GM21619 (cell line): ENCODE measurements around the gene POC1B.
"Not testable (repeated sequence)": the region's sequence is repeated elsewhere in the genome, so short reads cannot be mapped to it uniquely, and the experiment has no call there.

Source experiments
- ATAC-seq: cut with Tn5 transposase; IDR thresholded peaks from one replicate; pipeline ENCODE4 v1.9.1; 2021; ENCODE audit not compliant: unreplicated experiment

The POC1B gene

GRCh38 chr12:89468017-89468416, 57.8 kb downstream of the POC1B start:
- no peak for ATAC-seq

GRCh38 chr12:89464974-89465592, 60.8 kb downstream of the POC1B start:
- no peak for ATAC-seq

- ATAC-seq: peak; percentile 96
Measured at GRCh38 chr12:89461649-89462612, 63.9 kb downstream of the POC1B start.

GRCh38 chr12:89461190-89461589, 64.7 kb downstream of the POC1B start:
- no peak for ATAC-seq

GRCh38 chr12:89459279-89459678, 66.6 kb downstream of the POC1B start:
- not testable (repeated sequence) for ATAC-seq

GRCh38 chr12:89456565-89456964, 69.3 kb downstream of the POC1B start:
- ATAC-seq: no peak

- no peak for ATAC-seq
Measured at GRCh38 chr12:89454080-89454848, 71.6 kb downstream of the POC1B start.

- no peak for ATAC-seq
Measured at GRCh38 chr12:89453121-89453978, 72.5 kb downstream of the POC1B start.

GRCh38 chr12:89451841-89452251, 74.0 kb downstream of the POC1B start:
- ATAC-seq: no peak

- ATAC-seq: no peak
Measured at GRCh38 chr12:89450907-89451306, 74.9 kb downstream of the POC1B start.

GRCh38 chr12:89448951-89449371, 76.9 kb downstream of the POC1B start:
- no peak for ATAC-seq

GRCh38 chr12:89448526-89448925, 77.3 kb downstream of the POC1B start:
- no peak for ATAC-seq

GRCh38 chr12:89439941-89440340, 85.9 kb downstream of the POC1B start:
- no peak for ATAC-seq

GRCh38 chr12:89437231-89437630, 88.6 kb downstream of the POC1B start:
- no peak for ATAC-seq

- ATAC-seq: no peak
Measured at GRCh38 chr12:89436062-89436461, 89.8 kb downstream of the POC1B start.

GRCh38 chr12:89433634-89434033, 92.2 kb downstream of the POC1B start:
- ATAC-seq: no peak

GRCh38 chr12:89432396-89432795, 93.5 kb downstream of the POC1B start:
- ATAC-seq: no peak

- no peak for ATAC-seq
Measured at GRCh38 chr12:89429528-89429927, 96.3 kb downstream of the POC1B start.

- ATAC-seq: peak; percentile 94
Measured at GRCh38 chr12:89427508-89428156, 98.2 kb downstream of the POC1B start.

- no peak for ATAC-seq
Measured at GRCh38 chr12:89424846-89425245, 101.0 kb downstream of the POC1B start.
